ENCODE measurements around the gene SMG6.
"Not testable (repeated sequence)": the region's sequence is repeated elsewhere in the genome, so short reads cannot be mapped to it uniquely, and the experiment has no call there.

The SMG6 gene

GRCh38 chr17:2022647-2023240, 280.8 kb downstream of the SMG6 start:
- DNase-seq = no peak

DNA sequence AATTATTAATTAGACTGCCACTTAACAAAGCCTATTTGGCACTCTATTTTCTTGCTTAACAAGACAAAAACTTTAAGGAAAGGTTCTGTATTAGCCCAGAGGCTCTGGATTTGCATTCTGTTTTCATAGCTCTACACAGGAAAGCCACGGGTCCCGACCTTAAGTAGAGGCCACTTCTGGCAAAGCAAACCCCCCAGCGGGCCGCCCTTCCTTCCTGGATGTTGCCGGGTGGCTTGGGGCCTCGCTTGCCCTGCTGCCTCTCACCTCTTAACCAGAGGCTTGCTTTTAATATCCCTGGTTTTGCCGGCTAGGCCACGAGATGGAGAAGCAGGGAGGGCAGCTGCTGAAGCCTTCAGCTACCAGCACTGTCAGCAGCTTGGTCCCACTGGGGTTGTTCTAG, 282.9 kb downstream of the SMG6 start:
- no peak for DNase-seq

DNA sequence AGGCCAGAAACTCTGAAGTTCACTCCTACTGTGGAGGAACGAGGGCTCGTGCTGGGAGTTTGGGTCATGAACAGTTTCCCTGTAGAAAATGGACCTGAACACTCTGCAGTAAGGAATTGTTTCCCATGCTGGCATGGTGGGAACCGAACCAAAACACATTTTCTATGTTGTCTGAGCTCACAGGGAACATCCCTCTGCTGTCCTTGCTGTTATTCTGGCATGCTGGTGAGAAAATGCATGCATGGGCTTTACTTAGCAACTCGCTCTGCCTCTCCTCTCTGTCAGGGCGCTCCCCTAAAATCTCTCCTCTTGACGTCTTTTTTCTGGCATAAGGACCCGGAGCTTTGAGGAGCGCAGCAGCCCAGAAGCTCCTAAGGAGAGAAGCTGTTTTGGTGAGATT, 283.9 kb downstream of the SMG6 start:
- DNase-seq = no peak

GRCh38 chr17:2018716-2019510, 284.7 kb downstream of the SMG6 start:
- DNase-seq = no peak

- DNase-seq = no peak
These were observed 286.2 kb downstream of the SMG6 start for GRCh38 chr17:2017274-2017941.

GRCh38 chr17:2016494-2016893, 287.1 kb downstream of the SMG6 start:
- no peak for DNase-seq

DNA sequence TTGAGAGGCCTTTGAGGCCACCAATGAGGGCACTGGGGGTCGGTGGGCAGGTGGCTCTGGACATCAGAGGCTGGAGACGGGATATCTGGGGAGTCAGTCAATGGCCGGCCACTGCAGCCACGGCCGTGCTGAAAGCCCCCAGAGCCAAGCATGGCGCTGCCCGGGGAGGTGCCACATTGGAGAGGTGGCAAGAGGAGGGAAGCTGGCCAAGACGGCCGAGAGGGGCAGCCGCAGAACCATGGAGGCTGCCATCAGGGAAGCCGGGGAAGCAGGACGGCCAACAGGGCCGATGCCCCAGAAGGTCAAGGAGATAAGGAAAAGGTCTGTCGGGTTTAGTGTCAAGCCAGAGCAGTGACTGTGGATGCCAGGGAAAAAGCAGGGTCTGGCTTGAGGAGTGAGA, 288.3 kb downstream of the SMG6 start:
- DNase-seq = no peak

GRCh38 chr17:2013994-2014317, 289.6 kb downstream of the SMG6 start:
- DNase-seq = no peak

- not testable (repeated sequence) for DNase-seq
These were observed 290.2 kb downstream of the SMG6 start for GRCh38 chr17:2013220-2013993.

DNA sequence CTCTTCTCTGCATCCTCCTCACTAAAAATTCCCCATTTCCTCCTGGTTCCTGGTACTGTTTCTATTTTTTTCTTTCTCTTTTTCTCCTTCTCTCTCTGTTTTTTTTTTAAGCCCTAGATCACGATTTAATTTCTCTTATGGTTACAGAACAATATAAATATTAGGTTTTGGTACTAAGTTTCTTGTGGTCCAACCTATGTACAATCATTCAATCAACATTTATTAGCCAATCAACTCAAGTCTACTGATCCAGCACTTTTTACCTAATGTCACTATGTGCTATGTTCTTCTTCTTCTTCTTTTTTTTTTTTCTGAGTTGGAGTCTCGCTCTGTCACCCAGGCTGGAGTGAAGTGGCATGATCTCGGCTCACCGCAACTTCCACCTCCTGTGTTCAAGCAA, 291.1 kb downstream of the SMG6 start:
- no peak for DNase-seq

- no peak for DNase-seq
These were observed 291.9 kb downstream of the SMG6 start for GRCh38 chr17:2011411-2012371.

All from T-helper 9 cell (primary cell).